Bronchial epithelial cell (primary cell): Measurements from ENCODE around the gene NAMPT. TPM values are rescaled to one million over a fixed set of nuclear protein-coding genes. Genes with fewer than 3 reads are reported as not detected.

ENCODE experiments used
- DNase-seq: peaks from one replicate; pipeline ENCODE4 v3.0.0-alpha.2; 2010; ENCODE audit warnings: low read depth
- FAIRE-seq: peaks from 2 replicates; lab custom pipeline; 2011; peaks lifted over from hg19 to GRCh38; lab: Jason Lieb, UNC
- H3K27me3 ChIP-seq: 2 replicates; pipeline ENCODE4 v1.5.1; 2011; ENCODE audit warnings: low read length; ENCODE audit not compliant: control insufficient read depth, insufficient read depth
- H3K36me3 ChIP-seq: 2 replicates; pipeline ENCODE4 v1.5.1; 2011; ENCODE audit warnings: low read length; ENCODE audit not compliant: control insufficient read depth, insufficient read depth
- H3K4me3 ChIP-seq: 2 replicates; pipeline ENCODE4 v1.5.1; 2011; ENCODE audit warnings: mild to moderate bottlenecking, low read depth, low read length, control low read depth
- CTCF ChIP-seq: IDR thresholded peaks from 2 replicates; pipeline ENCODE4 v1.5.1; 2011; ENCODE audit warnings: mild to moderate bottlenecking, moderate library complexity, low read length, control low read depth, inconsistent platforms; ENCODE audit not compliant: insufficient read depth, severe bottlenecking
- total RNA-seq: library from RNA; depleted of rRNA; stranded (reverse); fragments of >200 nt; gene quantifications from 2 replicates; pipeline ENCODE4 v1.2.1, GENCODE V29; 2014

The NAMPT gene
- total RNA-seq, 1 donor from 2014 or later, result 175 TPM

DNA sequence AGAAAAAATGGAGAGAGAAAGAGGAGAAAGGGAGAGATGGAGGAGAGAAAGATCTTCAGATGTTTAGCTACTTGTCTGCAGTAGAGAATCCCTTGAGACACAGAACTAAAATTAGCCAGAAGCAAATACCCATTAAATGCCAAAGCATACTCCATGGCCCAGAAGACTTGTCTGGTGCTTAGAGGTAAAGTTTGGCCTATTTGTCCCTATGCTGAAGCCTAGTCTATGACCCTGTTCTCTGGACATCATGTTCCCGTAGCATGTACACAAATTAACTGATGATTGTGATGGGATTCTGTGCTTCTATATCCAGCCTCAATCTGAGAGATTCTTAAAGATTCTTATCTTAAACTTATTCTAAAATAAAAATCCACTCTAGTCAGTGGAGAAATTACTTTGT is 85.8 kb downstream of the NAMPT start:
- Histone ChIP-seq H3K4me3 (no peak overlapping the region), H3K27me3 (peaks cover 2% of the 10 kb centered on the region), H3K36me3 (no peaks in the 10 kb centered on the region)
- no peak for TF ChIP-seq CTCF
- no peak for FAIRE-seq
- no peak for DNase-seq

Other genes with a start within 250 kb of the NAMPT start
- 64.8 and 74.8 TPM in 2 replicates for gene SYPL1, start 172.7 kb downstream of the NAMPT start, total RNA-seq